NT2/D1 (cell line): Measurements from ENCODE around the gene HOPX.

Experiments
- SUZ12 ChIP-seq: IDR thresholded peaks from 2 replicates; pipeline ENCODE4 v1.6.1; 2011; ENCODE audit not compliant: insufficient read length, insufficient read depth; ENCODE audit errors: extremely low read depth
- YY1 ChIP-seq: IDR thresholded peaks from 2 replicates; pipeline ENCODE4 v1.6.1; 2011; ENCODE audit not compliant: insufficient read length, insufficient read depth
- ZNF274 ChIP-seq: IDR thresholded peaks from 2 replicates; pipeline ENCODE4 v1.6.1; 2011; ENCODE audit warnings: mild to moderate bottlenecking, low read depth, low read length

GRCh38 chr4:56656346-56656643, 24.8 kb downstream of the HOPX start:
- TF ChIP-seq YY1 (no peak), ZNF274 (no peak), SUZ12 (no peak)
